CD4-positive, alpha-beta T cell (primary cell): ENCODE measurements around the gene DLX6. TPM values are rescaled to one million over a fixed set of nuclear protein-coding genes. Genes with fewer than 3 reads are reported as not detected.

ENCODE experiments used
- ATAC-seq: fragments of 200-7000 bp; cut with Tn5 transposase; one replicate; pipeline ENCODE4 v1.10.0; 2022; ENCODE audit warnings: mild to moderate bottlenecking; ENCODE audit not compliant: poor library complexity
- CTCF ChIA-PET: fragments of 350-600 bp; sonication (Branson Sonifier 250); formaldehyde crosslinking; loops from one replicate; lab custom pipeline; 2021; ENCODE audit warnings: antibody characterized with exemption, inconsistent platforms; lab: Charles Lee
- POLR2A ChIA-PET: fragments of 350-600 bp; sonication (Branson Sonifier 250); formaldehyde crosslinking; loops from one replicate; lab custom pipeline; 2021; ENCODE audit warnings: antibody characterized with exemption, inconsistent platforms; lab: Charles Lee
- DNase-seq, 14 experiments: peaks; one replicate each; pipeline ENCODE4 v3.0.0-alpha.2; 2013 to 2020; ENCODE audit warnings: mixed read lengths in 2 of 14
- H3K27ac ChIP-seq, 2 donors: one replicate each; pipeline versions ENCODE4 v1.5.1 to v1.7.0; 2013; ENCODE audit warnings: low read length in 2 of 2, low read depth in 1 of 2, mild to moderate bottlenecking in 1 of 2
- H3K27me3 ChIP-seq, 2 experiments: 1 replicate in 1 of 2; 2 replicates in 1 of 2; pipeline versions ENCODE4 v1.6.1 to v1.7.0; 2013; ENCODE audit warnings: low read length in 2 of 2, control low read depth in 1 of 2, mild to moderate bottlenecking in 1 of 2, moderate library complexity in 1 of 2; ENCODE audit not compliant: insufficient read depth in 2 of 2, control insufficient read depth in 1 of 2
- H3K36me3 ChIP-seq: one replicate; pipeline ENCODE4 v1.6.1; 2013; ENCODE audit warnings: low read length, control low read depth; ENCODE audit not compliant: insufficient read depth
- H3K4me1 ChIP-seq: one replicate; pipeline ENCODE4 v1.6.1; 2013; ENCODE audit warnings: low read length, control low read depth; ENCODE audit not compliant: insufficient read depth
- H3K4me3 ChIP-seq: one replicate; pipeline ENCODE4 v1.5.1; 2013; ENCODE audit warnings: mild to moderate bottlenecking, low read length, moderate library complexity
- H3K9me3 ChIP-seq, 2 experiments: 1 replicate in 1 of 2; 2 replicates in 1 of 2; pipeline versions ENCODE4 v1.6.1 to v1.7.0; 2013; ENCODE audit warnings: low read length in 2 of 2, mild to moderate bottlenecking in 2 of 2, control low read depth in 1 of 2, moderate library complexity in 1 of 2; ENCODE audit not compliant: control insufficient read depth in 1 of 2, insufficient read depth in 1 of 2
- H3K27ac Mint-ChIP-seq: one replicate; pipeline ENCODE4 v1.8.0; 2020; ENCODE audit warnings: mixed read lengths
- H3K27me3 Mint-ChIP-seq: one replicate; pipeline ENCODE4 v1.8.0; 2021; ENCODE audit warnings: mixed read lengths
- H3K36me3 Mint-ChIP-seq: one replicate; pipeline ENCODE4 v1.8.0; 2021; ENCODE audit warnings: low read depth, mixed read lengths
- H3K4me1 Mint-ChIP-seq: one replicate; pipeline ENCODE4 v1.8.0; 2021; ENCODE audit warnings: low read depth, mixed read lengths
- H3K4me3 Mint-ChIP-seq: one replicate; pipeline ENCODE4 v1.8.0; 2020; ENCODE audit warnings: mild to moderate bottlenecking, mixed read lengths
- H3K9me3 Mint-ChIP-seq: one replicate; pipeline ENCODE4 v1.8.0; 2020; ENCODE audit warnings: mixed read lengths
- CTCF ChIP-seq: fragments of 200-600 bp; IDR thresholded peaks from one replicate; pipeline ENCODE4 v1.8.0; 2022; ENCODE audit warnings: antibody characterized with exemption, mild to moderate bottlenecking
- intact Hi-C, 2 experiments: fragments of 100-400 bp; cut with DNase I in 1 of 2; cut with micrococcal nuclease in 1 of 2; formaldehyde crosslinking; loops; one replicate each; pipeline versions ENCODE4 v1.15.1 to v1.9.0; 2023 to 2025; cut with DNase I, micrococcal nuclease
- total RNA-seq, 174 experiments: library from RNA in 2 of 174; stranded (reverse) in 2 of 174; gene quantifications; one replicate each; pipeline ENCODE4 v1.2.3 and lab custom pipeline; 2021 to 2026

DLX6 gene
- total RNA-seq, 2 experiments from 2014 or later: not detected

- DNase-seq: no peak
- no peak overlapping the region for H3K27ac ChIP-seq
- Mint-ChIP-seq H3K27me3 (peaks cover 100% of the 10 kb centered on the region), H3K36me3 (no peaks in the 10 kb centered on the region), H3K4me3 (no peak overlapping the region), H3K4me1 (peaks cover 11% of the 10 kb centered on the region), H3K27ac (no peak overlapping the region), H3K9me3 (peaks cover 2% of the 10 kb centered on the region)
- H3K9me3 ChIP-seq: peaks cover 7 to 35% of the 10 kb centered on the region in 2 experiments
- H3K4me1 ChIP-seq: peaks cover 5% of the 10 kb centered on the region
- TF ChIP-seq CTCF: no peak
- ChIA-PET POLR2A (no interaction called here), CTCF (interaction anchor here (1.3 kb wide), 1 partner anchor 14 kb away, joined by 8 read pairs; no protein-coding TSS in a partner anchor)
- intact Hi-C loops: no loop called here
- no peaks in the 10 kb centered on the region for H3K36me3 ChIP-seq
- ATAC-seq: no peak
- no peak overlapping the region for H3K4me3 ChIP-seq
- H3K27me3 ChIP-seq: peaks cover 81 to 96% of the 10 kb centered on the region in 2 experiments
Measured at GRCh38 chr7:97013845-97014134, 8.4 kb downstream of the DLX6 start.

- Histone ChIP-seq H3K27me3 (peaks cover 85 to 96% of the 10 kb centered on the region in 2 experiments), H3K9me3 (peaks cover 7 to 35% of the 10 kb centered on the region in 2 experiments), H3K4me1 (peaks cover 5% of the 10 kb centered on the region), H3K27ac (no peak overlapping the region), H3K4me3 (no peak overlapping the region), H3K36me3 (no peaks in the 10 kb centered on the region)
- H3K27me3 Mint-ChIP-seq: peaks cover 100% of the 10 kb centered on the region
- no peak for TF ChIP-seq CTCF
- peaks cover 2% of the 10 kb centered on the region for H3K9me3 Mint-ChIP-seq
- H3K27ac Mint-ChIP-seq: no peak overlapping the region
- H3K4me1 Mint-ChIP-seq: peaks cover 11% of the 10 kb centered on the region
- ATAC-seq (no peak), DNase-seq (no peak)
- H3K36me3 Mint-ChIP-seq: no peaks in the 10 kb centered on the region
- POLR2A ChIA-PET: no interaction called here
- intact Hi-C loops: no loop called here
- CTCF ChIA-PET: interaction anchor here (1.3 kb wide), 1 partner anchor 13 kb away, joined by 8 read pairs; no protein-coding TSS in a partner anchor
- H3K4me3 Mint-ChIP-seq: no peak overlapping the region
Measured at GRCh38 chr7:97014145-97014750, 8.9 kb downstream of the DLX6 start.

GRCh38 chr7:97015279-97015678 is 9.9 kb downstream of the DLX6 start:
- intact Hi-C loops: no loop called here
- Histone ChIP-seq H3K9me3 (peaks cover 7 to 30% of the 10 kb centered on the region in 2 experiments), H3K27ac (no peak overlapping the region), H3K27me3 (peaks cover 84 to 96% of the 10 kb centered on the region in 2 experiments), H3K4me3 (no peak overlapping the region), H3K4me1 (peaks cover 5% of the 10 kb centered on the region), H3K36me3 (no peaks in the 10 kb centered on the region)
- TF ChIP-seq CTCF: no peak
- Mint-ChIP-seq H3K27me3 (peaks cover 100% of the 10 kb centered on the region), H3K4me1 (peaks cover 11% of the 10 kb centered on the region), H3K27ac (no peak overlapping the region), H3K9me3 (peaks cover 2% of the 10 kb centered on the region), H3K36me3 (no peaks in the 10 kb centered on the region), H3K4me3 (no peak overlapping the region)
- no peak for DNase-seq
- ATAC-seq: no peak
- ChIA-PET POLR2A (interaction anchor here (0.8 kb wide), 1 partner anchor 11 kb away, joined by 3 read pairs; no protein-coding TSS in a partner anchor), CTCF (no interaction called here)
